HG02852 (cell line): ENCODE measurements around the gene KPNB1.
"Not testable (repeated sequence)": the region's sequence is repeated elsewhere in the genome, so short reads cannot be mapped to it uniquely, and the experiment has no call there.

Experiments used
- ATAC-seq: cut with Tn5 transposase; IDR thresholded peaks from one replicate; pipeline ENCODE4 v1.9.1; 2021; ENCODE audit warnings: mild to moderate bottlenecking, moderate library complexity; ENCODE audit not compliant: unreplicated experiment

KPNB1 gene

DNA sequence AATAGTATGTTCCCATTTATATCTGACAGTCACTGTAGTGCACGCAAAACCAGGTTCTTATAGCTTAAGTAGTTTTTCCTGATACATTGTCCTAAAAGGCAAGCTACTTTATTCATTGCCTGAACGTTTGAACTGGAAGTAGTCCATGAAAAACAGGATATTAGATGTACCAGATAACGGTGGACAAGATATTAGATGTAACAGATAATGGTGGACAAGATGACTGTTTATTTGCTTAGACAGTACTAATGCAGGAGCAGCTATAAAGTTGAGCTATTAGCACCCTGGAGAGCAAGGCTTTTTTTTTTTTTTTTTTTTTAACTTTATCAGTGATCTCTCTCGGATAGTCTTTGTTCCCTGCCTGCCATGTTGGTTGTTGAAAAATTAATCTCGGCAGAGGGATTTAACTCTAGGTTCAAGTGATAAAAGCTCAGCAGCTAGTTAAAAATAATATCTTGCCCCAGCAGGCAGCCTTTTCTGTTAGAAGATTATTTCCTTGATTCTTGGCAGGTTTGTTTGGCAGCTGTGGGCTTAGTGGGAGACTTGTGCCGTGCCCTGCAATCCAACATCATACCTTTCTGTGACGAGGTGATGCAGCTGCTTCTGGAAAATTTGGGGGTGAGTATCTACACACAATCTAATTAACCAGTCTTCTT, 26.9 kb downstream of the KPNB1 start:
- no peak for ATAC-seq

DNA sequence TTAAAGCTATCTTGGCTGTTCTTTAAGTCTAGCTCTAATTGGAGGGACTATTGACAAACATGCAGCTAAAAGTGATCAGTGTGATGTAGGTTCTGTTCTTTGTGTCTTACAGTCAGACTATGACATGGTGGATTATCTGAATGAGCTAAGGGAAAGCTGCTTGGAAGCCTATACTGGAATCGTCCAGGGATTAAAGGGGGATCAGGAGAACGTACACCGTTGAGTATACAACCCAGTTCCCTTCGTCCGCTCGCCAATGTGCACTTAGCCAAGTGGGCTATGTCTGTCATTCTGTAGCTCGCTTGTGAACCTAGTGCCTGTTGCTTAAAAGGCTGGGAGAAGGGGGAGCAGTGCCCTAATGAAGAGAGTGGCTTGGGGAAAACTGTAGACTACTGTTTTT, 28.5 kb downstream of the KPNB1 start:
- no peak for ATAC-seq

DNA sequence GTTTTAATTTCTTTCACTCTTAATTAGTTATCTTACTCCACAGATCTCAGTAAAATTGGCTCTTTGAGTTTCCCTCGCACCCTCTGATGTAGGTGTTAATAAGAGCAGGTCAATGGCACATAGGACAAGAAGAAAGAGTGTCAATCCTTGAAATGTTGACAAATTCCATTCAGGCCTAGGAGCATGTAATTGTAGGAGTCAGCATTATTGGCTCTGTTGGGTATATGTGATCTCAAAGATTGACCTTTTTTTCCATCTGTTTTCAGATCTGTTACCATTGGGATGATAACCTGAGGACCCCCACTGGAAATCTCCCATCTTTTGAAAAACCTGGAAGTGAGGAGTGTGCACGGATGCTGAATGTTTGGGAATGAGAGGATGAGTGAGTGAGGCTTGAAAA, 32.4 kb downstream of the KPNB1 start:
- no peak for ATAC-seq

DNA sequence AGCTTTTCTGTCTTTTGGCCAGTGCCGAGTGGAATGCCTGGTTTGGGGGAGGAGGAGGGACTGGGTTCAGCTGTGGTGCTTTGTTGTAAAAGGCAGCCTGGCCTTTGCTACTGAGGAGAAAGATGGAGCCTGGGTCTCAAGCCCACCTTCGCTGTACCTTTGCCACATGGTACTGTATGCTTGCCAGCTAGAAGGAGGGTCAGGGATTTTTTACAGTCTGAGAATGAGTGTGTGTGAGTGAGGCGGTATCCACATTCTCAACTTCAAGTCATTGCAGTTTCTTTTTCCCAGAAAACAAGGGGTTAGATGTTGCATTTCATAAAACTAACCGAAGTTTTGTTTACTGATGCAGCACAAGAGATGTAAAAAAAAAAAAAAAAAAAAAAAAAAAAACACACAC, 33.0 kb downstream of the KPNB1 start:
- ATAC-seq: not testable (repeated sequence)

DNA sequence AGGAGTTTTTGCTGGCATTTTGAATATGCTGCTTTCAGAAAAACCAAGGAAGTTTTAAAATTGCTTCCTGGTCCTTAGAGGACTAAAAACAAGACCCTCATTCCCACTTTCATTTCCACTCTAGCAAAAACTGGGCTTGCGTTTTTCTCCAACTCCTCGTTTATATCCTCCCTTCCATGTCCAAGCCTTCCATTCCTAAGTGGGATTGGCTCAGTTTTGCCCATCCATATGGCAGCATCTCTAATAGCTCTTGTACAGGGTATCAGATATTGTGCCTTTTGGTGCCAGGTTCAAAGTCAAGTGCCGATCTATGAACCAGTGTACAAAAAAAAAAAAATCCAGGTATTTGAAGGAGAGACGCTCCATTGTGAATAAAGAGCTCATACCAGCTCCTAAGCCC, 34.3 kb downstream of the KPNB1 start:
- ATAC-seq: no peak

DNA sequence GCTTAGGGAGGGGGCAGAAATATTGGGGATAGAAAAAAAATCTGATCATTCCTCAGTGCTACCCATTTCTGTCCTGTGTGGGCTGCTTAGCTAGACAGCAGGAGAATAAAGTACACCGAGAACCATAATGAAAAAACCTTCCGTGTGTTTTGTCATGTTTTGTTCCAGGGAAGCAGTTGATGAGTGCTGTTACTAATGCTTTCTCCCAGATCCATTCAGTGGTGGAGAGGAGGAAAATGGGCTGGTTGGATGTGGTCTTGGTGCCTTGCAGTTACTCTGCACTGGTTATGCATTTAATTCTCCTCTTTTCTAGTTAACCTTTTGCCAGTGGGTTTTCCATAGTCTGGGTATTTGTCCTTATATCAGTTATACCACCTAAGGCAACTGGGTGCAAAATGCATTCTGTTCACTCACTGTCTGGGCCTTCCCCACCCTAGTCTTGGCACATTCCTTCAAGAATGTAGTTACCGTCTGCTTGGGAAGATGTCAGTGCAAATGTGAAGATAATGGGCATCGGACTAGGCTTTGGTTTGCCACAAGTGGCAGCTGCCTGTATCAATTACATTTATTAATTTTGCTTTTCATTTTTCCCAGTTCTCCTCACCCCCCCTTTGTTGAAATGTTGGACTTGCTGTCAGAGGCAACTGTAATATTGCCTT, 34.9 kb downstream of the KPNB1 start:
- ATAC-seq: no peak

DNA sequence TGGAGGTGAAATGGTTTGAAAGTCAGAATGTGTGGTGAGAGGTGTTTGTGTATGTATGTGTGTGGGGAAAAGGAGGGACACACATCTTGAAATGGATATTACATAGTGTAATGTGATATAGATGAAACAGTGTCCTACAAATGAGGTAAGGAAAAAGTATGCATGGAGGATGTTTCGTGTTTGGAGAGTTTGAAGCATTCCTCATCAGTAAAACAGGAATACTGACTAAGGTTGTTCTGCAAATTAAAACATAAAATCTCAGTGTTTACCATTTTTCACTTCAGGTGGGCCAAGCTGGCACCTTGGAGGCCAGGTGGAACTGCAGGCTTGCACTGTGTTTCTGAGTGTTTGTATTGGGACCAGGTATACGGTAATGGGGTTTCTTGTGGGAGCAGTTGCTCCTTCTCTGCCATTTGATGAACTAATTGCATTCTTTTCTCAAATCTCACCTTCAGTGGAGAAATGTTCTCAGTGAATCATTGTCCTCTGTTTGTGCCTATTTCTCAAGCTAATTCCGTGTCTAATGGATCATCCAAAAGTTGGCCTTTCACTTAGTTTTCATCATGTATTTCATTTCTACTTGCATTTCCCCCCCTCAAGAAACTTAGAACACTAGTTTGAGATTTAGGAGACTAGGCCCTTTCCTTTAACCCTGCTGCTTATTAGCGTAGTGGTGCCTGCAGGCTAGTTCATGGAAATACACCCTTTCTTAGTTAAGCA, 36.0 kb downstream of the KPNB1 start:
- ATAC-seq: no peak

DNA sequence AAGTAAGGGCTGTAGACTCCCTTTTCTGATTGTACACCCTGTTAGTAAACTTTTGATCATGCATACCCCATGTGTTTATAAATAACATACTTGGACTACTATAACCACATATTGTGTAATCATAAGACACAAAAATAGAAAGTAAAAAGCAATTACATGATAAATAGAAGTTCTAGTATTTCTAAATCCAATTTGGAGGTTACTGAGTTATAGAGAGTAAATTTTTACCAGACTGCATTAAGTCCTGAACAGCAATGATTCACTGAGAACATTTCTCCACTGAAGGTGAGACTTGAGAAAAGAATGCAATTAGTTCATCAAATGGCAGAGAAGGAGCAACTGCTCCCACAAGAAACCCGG, 36.5 kb downstream of the KPNB1 start:
- no peak for ATAC-seq

DNA sequence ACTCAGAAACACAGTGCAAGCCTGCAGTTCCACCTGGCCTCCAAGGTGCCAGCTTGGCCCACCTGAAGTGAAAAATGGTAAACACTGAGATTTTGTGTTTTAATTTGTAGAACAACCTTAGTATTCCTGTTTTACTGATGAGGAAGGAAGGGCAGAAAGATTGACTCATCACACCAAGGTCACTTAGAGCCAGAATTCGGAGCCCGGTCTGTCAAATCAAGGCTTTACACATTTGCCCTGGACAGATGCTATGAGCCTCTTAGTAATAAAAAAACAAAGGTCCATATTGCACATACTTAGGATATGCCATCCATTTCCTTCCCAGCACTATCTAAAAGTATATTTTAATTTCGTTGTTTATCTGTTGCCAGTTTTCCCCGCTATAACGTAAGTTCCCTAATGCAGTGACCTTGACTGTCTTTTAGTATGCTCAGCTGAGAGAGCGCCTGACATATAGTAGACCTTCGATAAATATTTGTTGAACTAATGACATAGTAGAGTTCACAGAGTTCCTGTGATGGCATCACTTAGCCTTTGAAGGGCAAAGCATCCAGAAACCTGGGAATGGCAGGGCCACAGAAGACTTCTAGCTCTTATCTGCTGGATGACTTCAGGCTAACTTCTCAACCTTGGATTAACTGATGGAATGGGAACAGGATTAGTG, 37.1 kb downstream of the KPNB1 start:
- ATAC-seq: no peak

DNA sequence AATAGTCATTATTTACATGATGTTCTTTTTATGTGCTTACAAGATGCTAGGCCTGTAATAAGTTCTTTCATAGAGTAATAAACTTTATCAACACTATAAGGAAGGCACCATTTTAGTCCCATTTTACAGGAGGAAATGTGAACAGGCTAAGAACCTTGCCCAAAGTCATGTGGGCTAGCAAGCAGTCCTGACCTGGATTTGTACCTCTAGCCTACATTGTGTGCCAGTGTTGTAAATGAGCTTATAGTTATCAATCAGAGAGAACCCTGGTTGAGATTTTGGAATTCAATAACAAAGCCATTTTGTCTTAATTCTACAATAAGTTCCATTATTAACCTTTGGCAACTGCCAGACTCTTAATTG, 37.6 kb downstream of the KPNB1 start:
- no peak for ATAC-seq

DNA sequence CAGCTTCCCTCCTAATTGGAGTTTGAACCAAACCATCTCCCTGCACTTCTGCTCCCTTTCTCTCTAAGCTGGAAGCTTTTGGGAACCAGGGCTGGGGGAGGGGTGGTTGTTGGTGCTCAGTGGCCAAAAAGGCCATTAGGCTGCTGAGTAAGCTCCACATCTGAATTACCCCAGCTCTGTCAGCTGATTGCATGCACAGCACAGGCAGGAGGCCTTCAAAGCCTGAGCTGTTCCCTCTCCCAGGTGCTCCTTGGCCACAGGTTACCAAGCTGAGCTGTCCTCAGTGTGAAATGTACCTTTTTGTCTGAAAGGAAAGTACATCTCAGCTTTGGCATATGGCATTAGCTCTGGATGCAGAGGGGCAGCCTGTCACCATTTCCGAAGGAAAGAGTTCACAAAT, 38.0 kb downstream of the KPNB1 start:
- ATAC-seq: no peak

DNA sequence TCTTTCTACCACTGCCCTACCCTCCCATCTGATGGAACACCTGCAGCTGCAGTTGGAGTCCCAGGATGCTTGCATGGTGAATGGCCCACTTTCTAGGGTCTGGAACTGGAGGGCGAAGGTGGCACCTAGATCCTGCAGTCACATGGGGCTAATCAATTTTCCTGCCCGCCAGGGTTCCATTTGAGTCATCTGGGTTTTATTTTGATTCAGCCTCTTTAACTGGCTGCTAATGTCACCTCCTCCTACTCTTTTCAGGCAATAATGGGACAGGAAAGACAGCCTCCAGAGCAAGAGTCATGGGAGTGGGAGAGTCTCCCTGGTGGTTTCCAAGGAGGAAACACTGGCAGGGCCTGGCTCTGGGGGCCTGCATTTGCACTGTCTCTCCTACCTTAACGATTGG, 40.4 kb downstream of the KPNB1 start:
- ATAC-seq: no peak

DNA sequence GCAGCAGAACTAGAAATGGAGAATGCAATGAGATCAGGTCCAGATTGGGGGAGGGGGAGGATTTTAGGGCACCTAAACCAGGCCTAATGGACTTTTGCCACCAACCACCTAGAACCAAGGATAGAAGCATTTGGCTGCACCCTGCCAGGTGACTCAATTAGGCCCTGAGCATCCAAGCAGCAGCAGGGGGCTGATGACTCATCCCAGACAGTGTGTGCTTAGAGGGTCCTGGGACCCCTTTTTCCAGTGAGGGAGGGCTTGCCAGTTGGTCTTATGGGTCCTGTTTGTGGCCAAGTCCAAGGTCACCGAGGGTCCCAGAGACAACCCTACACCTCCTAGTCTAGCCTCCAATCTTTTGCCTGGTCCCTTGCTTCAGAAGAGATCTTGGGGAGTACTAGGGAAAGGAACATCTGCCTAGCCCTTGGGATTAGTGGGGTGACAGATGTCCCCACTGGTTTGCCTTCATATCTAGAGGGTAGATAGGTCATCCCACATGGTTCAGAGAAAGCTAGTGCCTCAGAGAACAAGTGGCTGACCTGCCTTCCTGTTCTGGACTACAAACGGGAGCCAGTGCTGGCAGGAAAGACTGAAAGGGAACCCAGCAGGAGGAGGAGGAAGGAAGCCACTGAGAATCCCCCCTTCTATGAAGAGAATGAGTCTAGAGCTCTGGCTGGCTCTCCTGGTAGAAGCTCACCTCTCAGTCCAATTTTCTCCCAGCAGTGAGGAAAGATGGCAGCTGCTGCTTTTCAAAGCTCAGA, 42.6 kb downstream of the KPNB1 start:
- no peak for ATAC-seq

DNA sequence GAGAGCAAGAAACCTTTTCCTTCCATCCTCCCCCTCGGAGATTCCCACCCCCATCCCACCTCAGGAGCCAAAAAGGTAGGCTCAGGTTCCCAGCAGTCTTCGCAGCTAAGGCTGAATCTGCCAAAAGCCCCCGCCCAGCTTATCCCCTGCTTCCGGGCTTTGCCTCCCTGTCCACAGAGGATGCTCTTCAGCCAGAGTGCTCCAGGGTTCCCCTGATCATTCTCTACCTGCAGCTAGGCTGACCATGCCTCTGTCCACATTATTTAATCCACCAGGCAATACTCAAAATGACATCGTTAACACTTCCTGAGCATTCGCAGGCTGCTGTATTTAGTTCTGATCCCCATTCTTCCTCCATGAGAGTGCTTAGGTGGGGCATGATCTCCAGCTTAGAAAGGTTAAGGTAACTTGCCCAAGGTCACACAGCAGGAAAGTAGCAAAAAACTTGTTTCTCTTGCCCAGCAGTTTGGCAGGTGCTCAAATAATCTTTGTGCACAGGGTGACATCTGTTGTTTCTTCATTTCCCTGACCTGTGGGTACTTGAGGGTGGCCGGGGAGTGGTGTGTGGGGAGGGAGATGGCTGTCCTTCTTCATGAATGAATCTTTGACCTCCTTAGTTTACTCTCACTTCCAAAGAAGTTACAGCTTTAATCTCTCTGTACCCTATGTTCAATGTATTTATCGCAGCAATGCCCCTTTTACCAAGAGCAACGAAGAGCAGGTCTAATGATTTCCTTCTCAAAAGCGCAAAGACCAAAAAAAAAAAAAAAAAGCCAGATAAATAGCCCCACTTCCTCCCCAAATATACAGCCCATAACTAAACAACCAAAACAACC, 43.4 kb downstream of the KPNB1 start:
- ATAC-seq: no peak

DNA sequence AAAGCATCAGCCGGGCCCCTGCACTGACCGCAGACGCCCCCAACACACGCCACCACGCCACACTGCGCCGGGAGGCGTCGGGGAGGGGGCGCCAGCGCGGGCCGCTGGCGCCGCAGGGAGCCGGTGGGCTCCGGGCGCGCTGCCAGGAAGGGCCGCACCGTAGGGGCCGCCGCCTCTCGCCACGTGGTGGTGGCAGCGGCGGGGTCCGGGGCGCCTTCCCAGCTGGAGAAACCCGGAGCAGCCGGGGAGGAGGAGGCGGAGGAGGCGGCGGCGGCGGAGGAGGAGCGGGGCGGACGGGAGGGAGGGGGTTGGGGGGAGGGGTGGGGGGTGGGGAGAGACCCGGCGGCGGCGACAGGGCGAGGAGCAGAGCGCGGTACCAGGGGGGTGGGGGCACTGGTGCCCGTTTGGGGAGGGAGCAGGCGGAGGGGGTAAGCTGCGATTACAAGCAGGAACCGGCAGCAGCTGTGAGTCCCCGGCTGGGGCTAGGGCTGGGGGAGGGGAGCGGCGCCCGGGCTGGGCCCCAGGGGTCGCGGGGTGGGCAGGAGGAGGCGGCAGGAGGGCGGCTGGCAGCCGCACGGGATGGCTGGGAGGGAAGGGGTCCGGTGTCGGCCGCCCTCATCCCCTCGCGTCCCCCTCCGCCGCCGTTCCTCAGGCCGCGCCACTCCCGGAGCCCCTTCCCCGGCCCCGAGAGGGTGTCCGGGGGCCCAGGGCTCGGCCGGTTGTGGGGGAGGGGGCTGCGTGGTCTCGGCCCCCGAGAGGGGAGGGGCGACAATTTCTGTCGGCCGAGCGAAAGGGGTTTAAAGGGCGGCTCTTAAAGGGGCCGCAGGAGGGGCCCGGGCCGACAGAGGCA, 44.2 kb downstream of the KPNB1 start, which contains the start of gene TBKBP1:
Gene TBKBP1 (plus strand): TSS at position 431 of the 850 bp plus-strand sequence. CDS start 1,952 bp downstream, outside the sequence.
- ATAC-seq: no peak

DNA sequence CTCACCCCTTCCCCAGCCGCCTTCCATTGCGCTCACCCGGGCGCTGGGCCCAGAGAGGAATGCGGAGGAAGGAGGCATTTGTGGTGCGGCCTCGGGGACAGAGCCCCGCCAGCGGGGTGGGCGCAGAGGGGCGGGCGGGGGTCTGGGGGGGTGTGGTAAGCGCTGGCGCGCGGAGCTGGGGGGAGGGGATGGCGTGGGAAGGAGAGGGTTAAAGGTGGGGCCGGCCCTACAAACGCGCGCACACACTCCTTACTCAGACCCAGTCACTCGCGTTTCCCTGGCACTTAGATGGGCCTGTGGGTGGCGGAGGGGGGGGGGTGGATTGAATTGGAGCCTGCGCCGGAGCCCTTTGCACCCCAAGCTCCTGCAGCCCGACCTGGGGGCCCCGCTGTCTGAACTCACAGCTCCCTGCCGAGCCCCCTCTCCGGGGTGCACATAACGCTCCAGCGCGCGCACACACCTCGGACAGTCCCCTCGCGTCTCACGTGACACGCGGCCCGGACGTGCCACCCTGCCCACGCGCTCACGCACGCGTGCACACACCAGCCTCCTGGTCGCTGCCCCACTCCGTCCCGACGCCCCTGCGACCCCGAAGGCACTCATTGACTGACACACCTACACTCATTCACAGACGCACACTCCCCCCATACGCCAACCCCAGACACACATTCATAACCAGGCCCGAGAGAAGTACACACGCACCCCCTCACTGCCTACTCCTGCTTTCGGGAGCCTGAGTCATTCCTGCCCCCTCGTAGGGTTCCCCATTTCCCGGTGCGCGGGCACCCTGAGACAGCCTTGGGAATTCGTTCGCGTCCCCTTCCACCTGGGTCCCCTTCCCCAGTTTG, 45.1 kb downstream of the KPNB1 start:
- ATAC-seq: no peak

DNA sequence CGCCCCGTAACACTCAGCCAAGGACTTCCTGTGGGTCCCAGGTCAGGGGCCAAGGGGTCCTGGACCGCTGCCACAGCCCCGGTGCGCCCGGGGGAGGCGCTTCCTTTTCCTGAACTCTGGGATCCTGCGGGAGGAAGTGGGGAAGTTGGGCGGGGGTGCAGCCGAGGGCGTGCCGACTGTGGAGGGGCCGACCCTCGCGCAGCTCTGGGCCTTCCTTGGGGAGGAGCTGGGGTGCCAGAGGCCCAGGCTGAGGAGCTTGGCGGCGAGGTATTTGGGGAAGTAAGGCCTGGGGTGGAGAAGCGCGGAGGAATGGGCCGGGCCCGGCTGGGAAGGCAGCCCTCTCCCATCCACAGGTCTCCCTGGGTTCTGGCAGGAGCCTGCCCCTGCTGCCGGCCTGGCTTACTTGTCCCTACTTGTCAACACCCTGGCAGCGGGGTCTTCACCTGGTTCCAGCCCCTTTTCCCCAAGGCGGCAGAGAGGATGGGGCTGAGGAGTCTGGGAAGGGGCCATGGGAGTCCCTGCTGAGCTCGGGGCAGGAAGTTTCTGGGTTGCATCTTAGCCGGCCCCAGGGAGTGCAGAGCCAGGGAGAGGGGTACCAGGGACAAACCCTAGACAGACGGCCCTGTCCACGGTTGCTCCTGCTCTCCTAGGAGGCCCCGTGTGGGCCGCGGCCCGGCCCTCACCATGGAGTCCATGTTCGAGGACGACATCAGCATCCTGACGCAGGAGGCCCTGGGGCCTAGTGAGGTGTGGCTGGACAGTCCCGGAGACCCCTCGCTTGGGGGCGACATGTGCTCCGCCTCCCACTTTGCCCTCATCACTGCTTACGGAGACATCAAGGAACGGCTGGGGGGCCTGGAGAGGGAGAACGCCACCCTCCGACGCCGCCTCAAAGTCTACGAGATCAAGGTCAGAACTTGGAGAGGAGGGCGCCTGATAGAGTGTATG, 46.0 kb downstream of the KPNB1 start:
- ATAC-seq: no peak
